HepG2 (cell line): ENCODE measurements around the gene NOP56. TPM values are rescaled to one million over a fixed set of nuclear protein-coding genes. Genes with fewer than 3 reads are reported as not detected.

Source experiments
- CHCHD3 ChIP-seq: sonication (generic); formaldehyde crosslinking; IDR thresholded peaks from 2 replicates; pipeline ENCODE4 v1.8.0; 2022; ENCODE audit warnings: mild to moderate bottlenecking, missing genetic modification reagents, moderate library complexity
- CREB1 ChIP-seq, 2 experiments: fragments of 450-650 bp in 1 of 2; IDR thresholded peaks; 2 replicates each; pipeline ENCODE4 v1.6.1; 2016 to 2017; ENCODE audit warnings: control low read depth in 1 of 2, mild to moderate bottlenecking in 1 of 2, missing compliant biosample characterization in 1 of 2, missing genetic modification characterization in 1 of 2
- FLYWCH1 ChIP-seq: sonication (generic); formaldehyde crosslinking; IDR thresholded peaks from 2 replicates; pipeline ENCODE4 v1.8.1; 2023; ENCODE audit warnings: mild to moderate bottlenecking, missing genetic modification reagents
- HNRNPL ChIP-seq: fragments of 200-400 bp; formaldehyde crosslinking; IDR thresholded peaks from 2 replicates; pipeline ENCODE4 v1.6.1; 2017; ENCODE audit warnings: mild to moderate bottlenecking, low read depth, low read length
- MED13 ChIP-seq: sonication (generic); formaldehyde crosslinking; IDR thresholded peaks from 2 replicates; pipeline ENCODE4 v1.5.0; 2020; ENCODE audit warnings: missing genetic modification reagents
- NFATC3 ChIP-seq: sonication (generic); formaldehyde crosslinking; IDR thresholded peaks from 2 replicates; pipeline ENCODE4 v1.5.1; 2020; ENCODE audit warnings: mild to moderate bottlenecking, missing genetic modification reagents
- PITX1 ChIP-seq: sonication (generic); formaldehyde crosslinking; IDR thresholded peaks from 2 replicates; pipeline ENCODE4 v1.5.1; 2020; ENCODE audit warnings: mild to moderate bottlenecking, missing genetic modification reagents
- POLR2G ChIP-seq: fragments of 200-400 bp; formaldehyde crosslinking; IDR thresholded peaks from 2 replicates; pipeline ENCODE4 v1.6.1; 2018; ENCODE audit warnings: mild to moderate bottlenecking, low read depth, low read length, moderate library complexity
- SNRNP70 ChIP-seq: fragments of 200-400 bp; formaldehyde crosslinking; IDR thresholded peaks from 2 replicates; pipeline ENCODE4 v1.6.1; 2017; ENCODE audit warnings: mild to moderate bottlenecking, low read depth, low read length, moderate library complexity
- ZFP36L1 ChIP-seq: sonication (generic); formaldehyde crosslinking; IDR thresholded peaks from 2 replicates; pipeline ENCODE4 v1.8.0; 2022; ENCODE audit warnings: mild to moderate bottlenecking, missing genetic modification reagents, moderate library complexity
- ZFX ChIP-seq: sonication (generic); formaldehyde crosslinking; IDR thresholded peaks from 2 replicates; pipeline ENCODE4 v1.4.0; 2020; ENCODE audit warnings: mild to moderate bottlenecking, low read depth, missing genetic modification reagents, moderate library complexity
- polyA plus RNA-seq, 8 experiments: library from polyadenylated mRNA; depleted of rRNA in 3 of 8; stranded (reverse) in 7 of 8; unstranded in 1 of 8; fragments of >200 nt; fragmentation: Illumina TruSeq in 4 of 8; extraction: Trizol in 4 of 8; gene quantifications; 2 replicates each; pipeline versions ENCODE4 v1.2.1 to v1.2.3, GENCODE V29; 2011 to 2016; ENCODE audit warnings: low read depth in 4 of 8, missing spikeins in 1 of 8, mixed read lengths in 1 of 8; ENCODE audit not compliant: insufficient read depth in 1 of 8
- total RNA-seq, 5 experiments: library from RNA; depleted of rRNA; stranded (reverse); fragments of >200 nt; fragmentation: Illumina TruSeq; extraction: Trizol; gene quantifications; 2 replicates each; pipeline ENCODE4 v1.2.3, GENCODE V29; 2016; ENCODE audit warnings: low read depth in 1 of 5
- TF ChIP-seq, protein P1 (sequence below): sonication (generic); formaldehyde crosslinking; IDR thresholded peaks from one replicate; pipeline ENCODE4 v1.5.1; 2020; ENCODE audit warnings: mild to moderate bottlenecking, missing genetic modification reagents; ENCODE audit errors: not compliant biosample characterization
- TF ChIP-seq, protein P2 (sequence below): sonication (generic); formaldehyde crosslinking; IDR thresholded peaks from 2 replicates; pipeline ENCODE4 v1.8.1; 2022; ENCODE audit warnings: mild to moderate bottlenecking, missing genetic modification reagents
- TF ChIP-seq, protein P3 (sequence below): sonication (generic); formaldehyde crosslinking; IDR thresholded peaks from 2 replicates; pipeline ENCODE4 v1.8.0; 2022; ENCODE audit warnings: mild to moderate bottlenecking, missing genetic modification reagents, moderate library complexity
- TF ChIP-seq, protein P4 (sequence below): sonication (generic); formaldehyde crosslinking; IDR thresholded peaks from 2 replicates; pipeline ENCODE4 v1.4.0; 2020; ENCODE audit warnings: mild to moderate bottlenecking, missing genetic modification reagents
- TF ChIP-seq, protein P5 (sequence below): sonication (generic); formaldehyde crosslinking; IDR thresholded peaks from 2 replicates; pipeline ENCODE4 v1.9.0; 2021; ENCODE audit warnings: missing genetic modification reagents, borderline replicate concordance

Gene NOP56
- total and polyA plus RNA-seq, 2 of the 13 experiments (the other 11 are each of a cell fraction or from before 2014, with no cell fraction given), result 369 to 1,116 TPM

DNA sequence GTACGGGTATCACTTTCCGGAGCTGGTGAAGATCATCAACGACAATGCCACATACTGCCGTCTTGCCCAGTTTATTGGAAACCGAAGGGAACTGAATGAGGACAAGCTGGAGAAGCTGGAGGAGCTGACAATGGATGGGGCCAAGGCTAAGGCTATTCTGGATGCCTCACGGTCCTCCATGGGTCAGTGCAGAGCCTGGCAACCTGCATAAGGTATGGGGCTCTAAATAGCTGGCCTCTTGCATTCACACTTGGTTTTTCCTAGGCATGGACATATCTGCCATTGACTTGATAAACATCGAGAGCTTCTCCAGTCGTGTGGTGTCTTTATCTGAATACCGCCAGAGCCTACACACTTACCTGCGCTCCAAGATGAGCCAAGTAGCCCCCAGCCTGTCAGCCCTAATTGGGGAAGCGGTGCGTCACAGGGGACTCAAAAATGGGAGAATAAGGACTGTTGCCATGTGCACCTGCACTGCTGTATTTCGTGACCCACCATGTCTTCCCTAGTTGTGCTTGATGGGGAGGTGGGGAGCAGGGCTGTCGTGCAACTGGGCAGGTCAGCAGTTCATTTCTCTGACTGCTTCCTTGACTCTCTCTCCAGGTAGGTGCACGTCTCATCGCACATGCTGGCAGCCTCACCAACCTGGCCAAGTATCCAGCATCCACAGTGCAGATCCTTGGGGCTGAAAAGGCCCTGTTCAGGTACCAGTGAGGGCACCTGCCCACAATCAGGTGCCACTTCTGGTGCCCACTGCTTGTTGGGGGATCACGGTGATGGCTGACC is 3.1 kb downstream of the NOP56 start (continued):
- TF ChIP-seq, protein P1, sequence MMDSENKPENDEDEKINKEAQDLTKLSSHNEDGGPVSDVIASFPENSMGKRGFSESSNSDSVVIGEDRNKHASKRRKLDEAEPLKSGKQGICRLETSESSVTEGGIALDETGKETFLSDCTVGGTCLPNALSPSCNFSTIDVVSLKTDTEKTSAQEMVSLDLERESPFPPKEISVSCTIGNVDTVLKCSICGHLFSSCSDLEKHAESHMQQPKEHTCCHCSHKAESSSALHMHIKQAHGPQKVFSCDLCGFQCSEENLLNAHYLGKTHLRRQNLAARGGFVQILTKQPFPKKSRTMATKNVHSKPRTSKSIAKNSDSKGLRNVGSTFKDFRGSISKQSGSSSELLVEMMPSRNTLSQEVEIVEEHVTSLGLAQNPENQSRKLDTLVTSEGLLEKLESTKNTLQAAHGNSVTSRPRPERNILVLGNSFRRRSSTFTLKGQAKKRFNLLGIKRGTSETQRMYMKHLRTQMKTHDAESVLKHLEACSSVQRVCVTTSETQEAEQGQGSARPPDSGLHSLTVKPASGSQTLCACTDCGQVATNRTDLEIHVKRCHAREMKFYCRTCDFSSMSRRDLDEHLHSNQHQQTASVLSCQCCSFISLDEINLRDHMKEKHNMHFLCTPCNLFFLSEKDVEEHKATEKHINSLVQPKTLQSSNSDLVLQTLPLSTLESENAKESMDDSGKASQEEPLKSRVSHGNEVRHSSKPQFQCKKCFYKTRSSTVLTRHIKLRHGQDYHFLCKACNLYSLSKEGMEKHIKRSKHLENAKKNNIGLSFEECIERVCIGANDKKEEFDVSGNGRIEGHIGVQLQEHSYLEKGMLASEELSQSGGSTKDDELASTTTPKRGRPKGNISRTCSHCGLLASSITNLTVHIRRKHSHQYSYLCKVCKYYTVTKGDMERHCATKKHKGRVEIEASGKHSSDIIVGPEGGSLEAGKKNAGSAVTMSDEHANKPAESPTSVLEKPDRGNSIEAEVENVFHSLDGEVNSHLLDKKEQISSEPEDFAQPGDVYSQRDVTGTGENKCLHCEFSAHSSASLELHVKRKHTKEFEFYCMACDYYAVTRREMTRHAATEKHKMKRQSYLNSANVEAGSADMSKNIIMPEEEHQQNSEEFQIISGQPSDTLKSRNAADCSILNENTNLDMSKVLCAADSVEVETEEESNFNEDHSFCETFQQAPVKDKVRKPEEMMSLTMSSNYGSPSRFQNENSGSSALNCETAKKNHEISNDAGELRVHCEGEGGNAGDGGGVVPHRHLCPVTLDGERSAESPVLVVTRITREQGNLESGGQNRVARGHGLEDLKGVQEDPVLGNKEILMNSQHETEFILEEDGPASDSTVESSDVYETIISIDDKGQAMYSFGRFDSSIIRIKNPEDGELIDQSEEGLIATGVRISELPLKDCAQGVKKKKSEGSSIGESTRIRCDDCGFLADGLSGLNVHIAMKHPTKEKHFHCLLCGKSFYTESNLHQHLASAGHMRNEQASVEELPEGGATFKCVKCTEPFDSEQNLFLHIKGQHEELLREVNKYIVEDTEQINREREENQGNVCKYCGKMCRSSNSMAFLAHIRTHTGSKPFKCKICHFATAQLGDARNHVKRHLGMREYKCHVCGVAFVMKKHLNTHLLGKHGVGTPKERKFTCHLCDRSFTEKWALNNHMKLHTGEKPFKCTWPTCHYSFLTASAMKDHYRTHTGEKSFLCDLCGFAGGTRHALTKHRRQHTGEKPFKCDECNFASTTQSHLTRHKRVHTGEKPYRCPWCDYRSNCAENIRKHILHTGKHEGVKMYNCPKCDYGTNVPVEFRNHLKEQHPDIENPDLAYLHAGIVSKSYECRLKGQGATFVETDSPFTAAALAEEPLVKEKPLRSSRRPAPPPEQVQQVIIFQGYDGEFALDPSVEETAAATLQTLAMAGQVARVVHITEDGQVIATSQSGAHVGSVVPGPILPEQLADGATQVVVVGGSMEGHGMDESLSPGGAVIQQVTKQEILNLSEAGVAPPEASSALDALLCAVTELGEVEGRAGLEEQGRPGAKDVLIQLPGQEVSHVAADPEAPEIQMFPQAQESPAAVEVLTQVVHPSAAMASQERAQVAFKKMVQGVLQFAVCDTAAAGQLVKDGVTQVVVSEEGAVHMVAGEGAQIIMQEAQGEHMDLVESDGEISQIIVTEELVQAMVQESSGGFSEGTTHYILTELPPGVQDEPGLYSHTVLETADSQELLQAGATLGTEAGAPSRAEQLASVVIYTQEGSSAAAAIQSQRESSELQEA (CRISPR knock-in tag), result no peak
- TF ChIP-seq, protein P2, sequence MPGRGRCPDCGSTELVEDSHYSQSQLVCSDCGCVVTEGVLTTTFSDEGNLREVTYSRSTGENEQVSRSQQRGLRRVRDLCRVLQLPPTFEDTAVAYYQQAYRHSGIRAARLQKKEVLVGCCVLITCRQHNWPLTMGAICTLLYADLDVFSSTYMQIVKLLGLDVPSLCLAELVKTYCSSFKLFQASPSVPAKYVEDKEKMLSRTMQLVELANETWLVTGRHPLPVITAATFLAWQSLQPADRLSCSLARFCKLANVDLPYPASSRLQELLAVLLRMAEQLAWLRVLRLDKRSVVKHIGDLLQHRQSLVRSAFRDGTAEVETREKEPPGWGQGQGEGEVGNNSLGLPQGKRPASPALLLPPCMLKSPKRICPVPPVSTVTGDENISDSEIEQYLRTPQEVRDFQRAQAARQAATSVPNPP, result no peak
- TF ChIP-seq HNRNPL, result peak; percentile 42; the same call in 1 of the 2 replicates
- TF ChIP-seq ZFP36L1, result no peak
- peak; percentile 2; the same call in 1 of the 2 replicates for TF ChIP-seq ZFX (CRISPR knock-in tag)
- 0 out of 2 replicates have a peak, but pooled peaks have one; percentile 27 for TF ChIP-seq MED13 (CRISPR knock-in tag)
- no peak for TF ChIP-seq FLYWCH1 (CRISPR knock-in tag)
- no peak for TF ChIP-seq SNRNP70
- no peak for TF ChIP-seq CHCHD3 (CRISPR knock-in tag)
- no peak for TF ChIP-seq CREB1 (IDR thresholded peaks at IDR 0.05)
- no peak for TF ChIP-seq CREB1 (CRISPR knock-in tag; IDR thresholded peaks at IDR 0.05)
- TF ChIP-seq, protein P3, sequence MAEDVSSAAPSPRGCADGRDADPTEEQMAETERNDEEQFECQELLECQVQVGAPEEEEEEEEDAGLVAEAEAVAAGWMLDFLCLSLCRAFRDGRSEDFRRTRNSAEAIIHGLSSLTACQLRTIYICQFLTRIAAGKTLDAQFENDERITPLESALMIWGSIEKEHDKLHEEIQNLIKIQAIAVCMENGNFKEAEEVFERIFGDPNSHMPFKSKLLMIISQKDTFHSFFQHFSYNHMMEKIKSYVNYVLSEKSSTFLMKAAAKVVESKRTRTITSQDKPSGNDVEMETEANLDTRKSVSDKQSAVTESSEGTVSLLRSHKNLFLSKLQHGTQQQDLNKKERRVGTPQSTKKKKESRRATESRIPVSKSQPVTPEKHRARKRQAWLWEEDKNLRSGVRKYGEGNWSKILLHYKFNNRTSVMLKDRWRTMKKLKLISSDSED, result no peak
- TF ChIP-seq, protein P4, sequence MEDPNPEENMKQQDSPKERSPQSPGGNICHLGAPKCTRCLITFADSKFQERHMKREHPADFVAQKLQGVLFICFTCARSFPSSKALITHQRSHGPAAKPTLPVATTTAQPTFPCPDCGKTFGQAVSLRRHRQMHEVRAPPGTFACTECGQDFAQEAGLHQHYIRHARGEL (CRISPR knock-in tag), result no peak
- TF ChIP-seq POLR2G, result peak; percentile 27
- TF ChIP-seq NFATC3 (CRISPR knock-in tag), result no peak
- TF ChIP-seq, protein P5, sequence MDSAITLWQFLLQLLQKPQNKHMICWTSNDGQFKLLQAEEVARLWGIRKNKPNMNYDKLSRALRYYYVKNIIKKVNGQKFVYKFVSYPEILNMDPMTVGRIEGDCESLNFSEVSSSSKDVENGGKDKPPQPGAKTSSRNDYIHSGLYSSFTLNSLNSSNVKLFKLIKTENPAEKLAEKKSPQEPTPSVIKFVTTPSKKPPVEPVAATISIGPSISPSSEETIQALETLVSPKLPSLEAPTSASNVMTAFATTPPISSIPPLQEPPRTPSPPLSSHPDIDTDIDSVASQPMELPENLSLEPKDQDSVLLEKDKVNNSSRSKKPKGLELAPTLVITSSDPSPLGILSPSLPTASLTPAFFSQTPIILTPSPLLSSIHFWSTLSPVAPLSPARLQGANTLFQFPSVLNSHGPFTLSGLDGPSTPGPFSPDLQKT, result no peak
- TF ChIP-seq PITX1, result no peak
